Mesenteric fat pad (tissue), 1 donor: ENCODE data around the gene EPAS1. TPM values are rescaled to one million over a fixed set of nuclear protein-coding genes. Genes with fewer than 3 reads are reported as not detected.

Source experiments
- DNase-seq: peaks from one replicate; pipeline ENCODE4 v3.0.0-alpha.2; 2020; ENCODE audit warnings: low spot score
- total RNA-seq: library from RNA; stranded (reverse); fragmentation: NEBNext Ultra II Directional; extraction: Animal tissue kit (Norgen Biotek cat#: 25700); gene quantifications from one replicate; pipeline ENCODE4 v1.2.1, GENCODE V29; 2021
- donor health status: DM: yes; HTN: yes; CAD: no.

EPAS1 gene
- total RNA-seq, 1 donor from 2014 or later, result 717 TPM

DNA sequence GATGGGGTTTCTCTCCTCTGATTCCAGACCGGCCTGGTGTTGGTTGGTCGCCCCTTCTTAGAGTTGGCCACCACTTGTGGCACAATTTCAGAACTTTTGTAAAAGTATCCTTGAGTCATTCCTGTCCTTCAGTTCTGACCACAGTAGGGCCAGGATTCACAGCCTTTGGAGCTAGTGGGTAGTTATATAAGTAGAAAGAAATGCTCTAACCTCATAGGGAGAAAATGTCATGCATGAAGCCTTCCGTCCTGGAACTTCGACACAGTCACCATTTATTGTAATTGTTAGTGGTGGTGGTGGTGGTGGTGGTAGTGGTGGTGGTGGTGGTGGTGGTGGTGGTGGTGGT is 65.4 kb downstream of the EPAS1 start:
- no peak for DNase-seq

DNA sequence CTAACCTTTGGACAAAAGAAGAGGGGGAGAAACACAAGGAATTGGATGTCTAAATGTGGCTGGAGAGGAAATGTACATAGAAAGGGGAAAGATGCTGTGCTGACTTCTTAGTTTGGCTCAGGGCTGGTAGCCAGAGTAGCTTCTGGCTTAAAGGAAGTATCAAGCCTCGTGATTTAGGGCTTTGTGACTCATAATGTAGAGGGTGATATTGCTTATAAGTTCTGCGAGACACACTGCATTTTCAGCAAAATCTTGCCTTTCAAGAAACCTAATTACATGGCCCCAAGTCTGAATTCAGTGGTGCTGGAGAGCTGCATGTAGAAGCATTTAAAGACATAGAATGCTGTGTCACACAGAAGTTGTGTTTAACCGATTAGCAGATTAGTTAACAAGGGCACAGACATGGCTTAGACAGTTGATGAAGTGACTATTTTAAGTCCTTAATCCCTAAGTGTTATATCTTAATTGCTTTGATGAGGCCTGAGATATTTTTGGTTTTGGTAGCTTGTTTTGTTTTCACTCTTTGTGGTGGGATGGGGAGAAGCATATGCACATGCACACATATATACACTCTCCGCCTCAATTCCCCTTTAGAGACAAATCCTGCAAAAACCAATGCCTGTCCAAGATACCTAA is 66.4 kb downstream of the EPAS1 start:
- no peak for DNase-seq

DNA sequence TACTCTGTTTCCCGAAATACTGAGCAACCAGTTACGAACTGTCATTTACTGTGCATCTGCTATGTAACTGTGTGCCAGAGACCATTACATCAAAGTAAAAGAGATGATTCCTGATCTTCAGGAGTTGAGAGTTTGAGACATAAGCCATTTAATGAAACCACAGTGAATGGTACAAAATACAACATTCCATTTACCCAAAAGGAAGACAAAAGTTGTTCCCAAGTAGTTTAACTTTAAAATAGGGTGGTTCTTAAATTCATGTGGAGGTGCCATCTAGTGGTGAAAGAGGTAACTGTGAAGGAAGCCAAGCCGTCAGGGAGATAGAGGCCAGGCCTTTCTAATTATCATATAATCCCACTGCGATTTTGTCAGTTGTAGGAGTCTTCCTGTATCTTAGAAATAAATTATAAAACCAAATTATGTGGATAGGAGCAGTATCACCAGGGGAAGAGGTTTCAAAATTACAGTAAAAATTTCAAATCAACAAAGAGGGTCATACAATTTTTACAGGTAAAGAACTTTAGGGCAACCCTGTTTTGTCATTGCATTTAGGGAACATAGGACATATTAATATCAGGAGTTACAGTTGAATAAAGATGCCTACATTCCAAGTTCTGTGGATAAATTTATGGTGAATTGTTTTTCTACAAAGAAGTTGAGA is 67.7 kb downstream of the EPAS1 start:
- DNase-seq, result no peak

DNA sequence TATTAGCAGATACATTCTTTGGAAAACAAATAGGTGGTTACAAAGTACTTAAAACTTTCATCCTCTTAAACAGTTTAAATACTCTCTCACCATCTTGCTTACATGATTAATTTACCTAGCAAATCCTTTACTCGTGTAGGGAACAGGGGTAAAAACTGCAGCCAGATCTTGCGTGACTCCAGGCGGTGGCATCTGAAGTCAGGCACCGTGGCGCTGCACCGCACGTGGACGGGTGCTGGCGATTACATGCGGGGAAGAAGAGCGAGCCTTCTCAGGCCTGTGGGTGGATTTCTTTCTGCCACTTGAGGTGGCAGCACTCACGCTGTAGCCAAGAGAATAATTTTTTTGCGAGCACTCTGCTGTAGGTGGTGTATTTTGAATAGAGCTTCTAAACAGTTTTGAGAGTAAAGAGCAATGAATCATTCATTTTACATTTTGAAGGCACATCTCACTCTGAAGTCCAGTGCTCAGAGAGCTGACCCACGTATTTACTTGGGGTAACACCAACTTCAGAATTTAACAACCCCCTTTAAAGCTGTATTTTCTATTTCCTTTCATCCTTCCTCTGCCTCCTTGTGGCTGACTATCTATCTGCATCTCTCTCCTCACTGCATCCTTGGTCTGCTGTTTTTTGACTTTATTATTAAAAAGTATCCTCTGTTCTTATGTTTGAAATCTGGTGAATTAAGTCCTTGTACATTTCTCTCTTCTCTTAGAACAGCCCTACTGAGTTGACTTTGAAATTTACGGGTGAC is 68.9 kb downstream of the EPAS1 start:
- DNase-seq, result no peak

DNA sequence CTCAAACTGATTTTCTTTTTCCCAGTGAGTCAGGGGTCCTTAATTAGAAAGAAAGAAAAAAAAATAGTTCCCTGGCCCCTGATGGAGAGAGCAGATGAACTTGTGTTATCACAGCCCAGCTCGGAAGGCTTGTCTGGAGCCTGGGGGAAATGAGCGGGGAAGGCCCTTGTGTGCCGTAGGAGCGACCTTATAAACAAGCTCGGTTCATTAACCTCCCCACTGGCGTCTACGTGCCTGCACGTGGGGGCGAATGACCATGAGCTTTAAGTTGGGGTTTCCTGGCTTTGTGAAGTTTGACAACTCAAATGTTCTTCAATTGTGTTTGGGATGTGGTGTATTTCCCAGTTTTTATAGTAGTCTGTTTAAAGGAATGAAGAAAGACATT is 69.5 kb downstream of the EPAS1 start:
- no peak for DNase-seq

DNA sequence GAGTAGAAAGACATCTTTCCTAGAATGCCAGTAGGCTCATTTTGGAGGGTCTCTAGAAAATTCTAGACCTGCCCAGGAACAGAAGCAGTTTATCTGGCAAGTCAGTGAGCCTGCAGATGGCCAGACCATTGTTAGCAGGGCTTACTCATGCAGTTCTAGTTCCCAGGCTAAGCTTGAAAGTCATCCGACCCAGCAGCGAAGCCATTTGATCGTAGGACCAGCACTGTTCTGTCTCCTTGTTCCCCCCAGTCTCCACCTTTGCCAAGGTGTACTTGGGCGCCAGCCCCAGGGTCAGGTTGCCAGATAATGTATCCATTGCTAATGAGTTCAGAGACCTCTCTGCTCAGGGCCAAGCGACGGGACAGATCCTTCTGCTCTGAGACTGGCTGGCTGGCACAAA is 70.1 kb downstream of the EPAS1 start:
- no peak for DNase-seq

DNA sequence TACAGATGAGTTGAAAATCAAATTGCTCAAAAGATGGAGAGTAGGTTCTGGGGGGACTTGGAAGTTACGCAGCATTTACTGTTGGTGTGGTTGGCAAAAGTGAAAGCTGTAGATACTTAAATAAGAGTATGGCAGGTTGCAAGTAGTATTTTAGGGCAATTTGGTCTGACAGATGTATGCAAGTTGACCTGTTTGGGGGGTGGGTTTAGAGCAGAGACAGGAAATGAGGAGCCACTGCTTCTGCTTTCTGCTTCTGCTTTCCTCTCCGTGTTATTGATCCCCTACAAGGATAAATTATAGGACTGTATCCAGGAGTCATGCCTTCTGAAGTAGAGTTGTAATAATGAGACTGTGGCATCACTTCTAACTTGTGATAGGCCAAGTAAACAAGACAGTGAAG is 71.2 kb downstream of the EPAS1 start:
- DNase-seq, result no peak

DNA sequence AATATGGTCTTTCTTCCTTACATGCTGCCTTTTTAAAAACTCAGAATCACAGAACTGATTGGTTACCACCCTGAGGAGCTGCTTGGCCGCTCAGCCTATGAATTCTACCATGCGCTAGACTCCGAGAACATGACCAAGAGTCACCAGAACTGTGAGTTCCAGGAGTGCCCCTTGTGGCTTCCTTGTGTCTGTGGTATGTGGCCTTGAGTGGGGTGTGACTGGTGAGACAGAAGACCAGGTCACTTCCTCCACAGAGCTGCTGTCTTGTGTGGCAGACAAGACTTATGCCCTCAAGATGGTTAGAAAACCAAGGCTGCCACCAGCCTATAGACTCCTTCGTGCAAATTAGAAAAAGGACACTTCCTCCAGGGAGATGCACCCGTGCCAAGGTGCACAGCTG is 72.6 kb downstream of the EPAS1 start:
- no peak for DNase-seq

DNA sequence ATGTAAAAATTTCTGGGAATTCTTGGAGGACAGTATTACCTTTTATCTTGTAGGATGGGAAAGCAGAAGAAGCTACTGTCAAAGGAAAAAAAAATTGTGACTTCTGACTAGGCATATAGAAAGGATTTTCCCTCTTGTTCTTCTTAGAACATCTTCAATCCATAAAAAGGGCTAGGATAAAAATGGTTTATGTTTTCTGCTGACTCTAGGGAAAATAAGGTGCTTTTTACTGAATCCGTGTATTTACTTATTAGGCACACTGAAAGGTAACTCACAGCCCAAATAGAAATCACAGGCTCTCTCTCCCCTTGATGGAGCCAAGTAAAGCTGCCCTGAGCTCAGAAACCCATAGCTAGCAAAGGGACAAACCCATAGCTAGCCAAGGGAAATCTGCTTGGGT is 74.6 kb downstream of the EPAS1 start:
- DNase-seq, result no peak

DNA sequence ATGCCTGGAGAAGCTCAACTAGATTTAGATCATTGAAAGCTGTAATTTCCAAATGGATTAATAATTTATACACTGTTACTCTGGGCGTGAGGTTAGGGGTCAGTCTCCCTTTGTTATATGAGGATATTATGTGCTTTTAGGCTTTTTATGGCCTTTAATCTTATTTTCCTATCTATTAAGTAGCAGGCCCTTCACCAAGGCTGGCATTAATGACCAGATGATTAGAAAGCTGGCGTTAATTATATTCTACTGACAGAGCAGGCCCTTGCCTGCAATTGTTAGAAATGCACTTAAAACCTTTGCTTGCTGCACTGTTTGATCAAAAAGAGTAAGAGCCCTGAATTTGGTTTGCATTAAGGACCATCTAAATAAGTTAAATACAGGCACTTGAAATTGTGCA is 75.3 kb downstream of the EPAS1 start:
- no peak for DNase-seq

DNA sequence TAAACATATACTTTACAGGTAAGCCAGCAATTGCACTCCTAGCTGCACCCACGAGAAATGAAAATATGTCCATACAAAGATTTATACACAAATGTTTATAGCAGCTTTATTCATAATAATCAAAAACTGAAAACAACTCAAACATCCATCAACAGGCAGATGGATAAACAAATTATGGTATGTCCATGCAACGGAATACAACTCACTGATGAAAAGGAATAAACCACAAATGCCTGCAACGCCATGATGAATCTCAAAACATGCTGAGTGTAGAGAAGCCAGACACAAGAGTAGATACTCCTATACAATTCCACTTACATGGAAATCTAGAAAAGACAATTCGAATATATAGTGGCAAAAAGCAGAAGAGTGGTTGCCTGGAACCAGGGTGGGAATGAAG is 76.0 kb downstream of the EPAS1 start:
- DNase-seq, result no peak

DNA sequence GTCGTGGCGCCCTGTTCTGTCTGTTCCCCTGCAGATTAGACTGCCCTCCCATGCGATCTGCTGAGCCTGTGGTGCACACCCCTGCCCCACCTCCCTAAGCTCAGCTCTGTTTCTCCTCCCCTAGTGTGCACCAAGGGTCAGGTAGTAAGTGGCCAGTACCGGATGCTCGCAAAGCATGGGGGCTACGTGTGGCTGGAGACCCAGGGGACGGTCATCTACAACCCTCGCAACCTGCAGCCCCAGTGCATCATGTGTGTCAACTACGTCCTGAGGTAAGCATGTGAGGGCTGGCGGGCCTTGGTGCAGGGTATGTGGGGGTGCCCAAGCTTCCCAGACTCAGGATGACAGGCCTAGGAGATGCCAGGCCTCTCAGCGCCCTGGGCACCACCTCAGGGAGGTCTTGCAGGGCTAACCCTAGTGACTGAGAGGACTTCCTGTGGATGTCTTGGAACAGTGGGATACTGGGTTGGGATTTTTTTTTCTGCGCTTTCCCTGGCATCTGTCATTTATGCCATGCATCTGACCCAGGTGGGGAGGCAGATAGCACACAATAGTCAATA is 78.4 kb downstream of the EPAS1 start:
- no peak for DNase-seq

DNA sequence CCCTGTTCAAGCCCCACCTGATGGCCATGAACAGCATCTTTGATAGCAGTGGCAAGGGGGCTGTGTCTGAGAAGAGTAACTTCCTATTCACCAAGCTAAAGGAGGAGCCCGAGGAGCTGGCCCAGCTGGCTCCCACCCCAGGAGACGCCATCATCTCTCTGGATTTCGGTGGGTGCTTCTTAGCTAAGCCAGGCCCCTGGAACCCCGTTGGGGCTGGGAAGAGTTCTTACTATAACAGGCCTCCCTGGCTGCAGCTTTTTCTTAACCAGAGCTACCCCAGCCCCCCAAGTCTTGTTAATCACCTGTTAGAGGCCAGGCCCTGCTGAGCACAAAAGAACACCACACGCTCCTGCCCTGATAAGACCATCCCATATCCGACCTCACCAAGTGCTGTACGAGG is 79.4 kb downstream of the EPAS1 start:
- no peak for DNase-seq

DNA sequence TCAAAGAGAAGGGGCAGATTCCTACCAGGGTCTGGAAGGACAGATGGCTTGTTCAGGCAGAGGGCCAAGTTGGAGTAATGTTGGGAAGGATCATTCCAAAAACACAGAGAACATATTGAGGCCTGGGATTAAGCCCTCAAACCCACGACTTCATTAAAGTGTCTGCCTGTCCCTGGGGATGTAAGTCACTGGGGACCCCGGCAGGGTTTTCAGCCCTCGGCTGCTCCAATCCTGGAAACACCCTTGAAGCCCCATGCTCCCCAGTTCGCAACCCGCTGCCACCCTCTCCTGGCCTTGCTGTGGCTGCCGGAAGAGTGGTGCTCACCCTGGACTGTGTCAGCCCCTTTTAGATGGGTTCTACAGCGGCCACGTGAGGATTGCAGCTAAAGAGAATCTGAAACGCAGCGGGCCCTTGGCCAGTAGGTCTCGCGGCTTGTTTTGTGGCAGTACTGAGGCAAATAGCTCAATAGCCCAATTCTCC is 79.9 kb downstream of the EPAS1 start:
- no peak for DNase-seq

DNA sequence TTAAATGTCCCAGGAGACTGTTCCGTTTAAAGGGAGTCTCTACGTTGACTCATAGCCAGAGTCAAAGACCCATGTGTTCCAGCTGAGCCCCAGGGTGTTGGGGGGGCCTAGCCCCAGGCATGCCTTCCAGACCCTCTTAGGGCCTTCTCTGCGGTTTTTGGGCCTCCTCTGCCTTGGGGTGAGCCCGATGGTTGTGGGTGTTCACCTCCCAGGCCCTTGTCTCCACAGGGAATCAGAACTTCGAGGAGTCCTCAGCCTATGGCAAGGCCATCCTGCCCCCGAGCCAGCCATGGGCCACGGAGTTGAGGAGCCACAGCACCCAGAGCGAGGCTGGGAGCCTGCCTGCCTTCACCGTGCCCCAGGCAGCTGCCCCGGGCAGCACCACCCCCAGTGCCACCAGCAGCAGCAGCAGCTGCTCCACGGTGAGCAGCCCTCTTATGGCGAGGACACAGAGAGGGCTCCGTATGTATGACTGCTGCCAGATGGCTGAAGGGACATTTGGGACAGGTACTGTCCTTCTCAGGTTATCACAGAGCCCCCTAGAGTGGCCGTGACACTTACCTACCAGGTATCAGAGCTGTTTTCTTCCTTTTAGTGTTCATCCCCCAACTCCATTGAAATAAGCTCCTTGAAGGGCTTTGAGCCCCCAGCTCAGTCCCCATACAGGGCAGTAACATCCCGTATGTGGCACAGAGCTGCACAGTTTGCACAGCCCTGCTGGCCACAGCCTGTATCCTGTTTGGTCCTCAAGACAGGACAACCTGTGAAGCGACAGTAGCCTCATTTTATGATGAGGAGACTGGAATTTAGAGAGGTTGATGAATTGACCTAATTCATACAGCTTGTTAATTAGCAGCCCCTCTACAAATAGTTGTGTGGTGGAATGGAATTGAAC is 80.7 kb downstream of the EPAS1 start:
- DNase-seq, result no peak

DNA sequence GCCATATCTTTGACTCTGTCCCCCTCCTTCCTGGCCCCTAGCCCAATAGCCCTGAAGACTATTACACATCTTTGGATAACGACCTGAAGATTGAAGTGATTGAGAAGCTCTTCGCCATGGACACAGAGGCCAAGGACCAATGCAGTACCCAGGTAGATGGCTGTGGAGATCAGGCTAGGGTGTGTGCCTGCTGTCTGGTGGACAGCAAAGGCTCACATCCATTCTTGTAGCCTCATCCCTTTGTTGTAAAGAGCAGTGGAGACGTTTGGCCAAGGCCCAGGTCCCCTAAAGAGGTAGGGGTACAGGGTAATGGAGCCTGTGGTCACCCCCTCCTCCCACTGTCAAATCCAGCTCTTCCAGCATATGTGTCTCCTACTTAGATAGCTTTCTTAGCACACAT is 81.4 kb downstream of the EPAS1 start:
- DNase-seq, result no peak

DNA sequence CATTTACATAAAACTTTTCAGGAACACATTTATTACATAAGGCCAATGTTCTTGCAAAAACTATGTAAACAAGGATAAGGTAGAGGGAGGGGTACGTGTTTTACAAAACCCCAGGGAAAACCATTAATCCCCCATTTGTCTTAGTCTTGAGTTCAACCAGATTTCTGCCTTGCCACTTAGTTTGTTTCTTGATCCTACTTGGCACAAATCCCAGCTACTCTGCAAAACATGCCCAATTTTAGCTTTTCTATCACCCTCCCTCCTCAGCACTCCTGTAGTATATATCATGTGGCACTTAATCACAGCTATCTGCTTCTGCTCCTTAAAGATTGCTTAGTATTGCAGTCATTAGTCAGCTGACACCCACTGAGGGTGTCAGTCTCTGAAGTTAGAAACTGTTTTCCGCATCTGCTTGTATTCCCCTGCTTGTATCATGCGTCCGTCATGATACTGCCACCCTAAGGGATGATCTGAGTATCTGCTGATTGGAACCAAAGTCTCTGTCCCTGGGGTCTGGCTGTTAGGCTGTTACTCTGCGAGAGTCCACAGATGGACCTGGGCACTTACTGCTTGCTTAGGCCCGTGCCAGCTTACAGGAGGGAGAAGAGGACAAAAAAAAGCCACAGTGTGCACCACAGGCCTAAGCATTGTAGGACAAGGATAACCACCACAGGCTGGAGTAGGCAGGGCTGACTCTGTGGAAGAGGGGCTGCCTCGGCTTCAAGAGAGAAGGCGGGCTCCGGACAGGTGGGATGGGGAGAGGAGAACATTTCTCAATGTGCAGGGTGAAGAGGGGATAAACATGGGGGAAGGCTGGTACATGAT is 82.2 kb downstream of the EPAS1 start:
- no peak for DNase-seq

DNA sequence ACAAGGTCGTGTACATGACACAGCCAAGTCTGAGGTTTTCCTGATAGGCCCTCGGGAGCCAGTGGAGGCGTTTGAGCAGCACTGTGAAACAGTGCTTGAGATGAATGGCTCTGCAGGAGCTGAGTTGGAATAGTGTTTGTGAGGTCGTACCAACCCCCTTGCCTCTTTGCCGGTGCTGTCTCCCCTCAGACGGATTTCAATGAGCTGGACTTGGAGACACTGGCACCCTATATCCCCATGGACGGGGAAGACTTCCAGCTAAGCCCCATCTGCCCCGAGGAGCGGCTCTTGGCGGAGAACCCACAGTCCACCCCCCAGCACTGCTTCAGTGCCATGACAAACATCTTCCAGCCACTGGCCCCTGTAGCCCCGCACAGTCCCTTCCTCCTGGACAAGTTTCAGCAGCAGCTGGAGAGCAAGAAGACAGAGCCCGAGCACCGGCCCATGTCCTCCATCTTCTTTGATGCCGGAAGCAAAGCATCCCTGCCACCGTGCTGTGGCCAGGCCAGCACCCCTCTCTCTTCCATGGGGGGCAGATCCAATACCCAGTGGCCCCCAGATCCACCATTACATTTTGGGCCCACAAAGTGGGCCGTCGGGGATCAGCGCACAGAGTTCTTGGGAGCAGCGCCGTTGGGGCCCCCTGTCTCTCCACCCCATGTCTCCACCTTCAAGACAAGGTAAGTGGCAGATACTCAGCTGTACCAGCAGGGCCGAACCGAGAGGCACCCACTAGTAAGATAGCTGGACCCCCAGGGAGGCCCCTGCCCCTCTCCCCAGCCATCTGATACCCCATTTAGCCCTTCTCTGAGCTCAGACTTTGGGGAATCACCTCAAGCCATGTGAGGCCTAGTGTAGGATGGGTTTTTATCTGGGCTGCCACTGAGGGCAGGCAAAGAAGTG is 83.1 kb downstream of the EPAS1 start:
- DNase-seq, result no peak

DNA sequence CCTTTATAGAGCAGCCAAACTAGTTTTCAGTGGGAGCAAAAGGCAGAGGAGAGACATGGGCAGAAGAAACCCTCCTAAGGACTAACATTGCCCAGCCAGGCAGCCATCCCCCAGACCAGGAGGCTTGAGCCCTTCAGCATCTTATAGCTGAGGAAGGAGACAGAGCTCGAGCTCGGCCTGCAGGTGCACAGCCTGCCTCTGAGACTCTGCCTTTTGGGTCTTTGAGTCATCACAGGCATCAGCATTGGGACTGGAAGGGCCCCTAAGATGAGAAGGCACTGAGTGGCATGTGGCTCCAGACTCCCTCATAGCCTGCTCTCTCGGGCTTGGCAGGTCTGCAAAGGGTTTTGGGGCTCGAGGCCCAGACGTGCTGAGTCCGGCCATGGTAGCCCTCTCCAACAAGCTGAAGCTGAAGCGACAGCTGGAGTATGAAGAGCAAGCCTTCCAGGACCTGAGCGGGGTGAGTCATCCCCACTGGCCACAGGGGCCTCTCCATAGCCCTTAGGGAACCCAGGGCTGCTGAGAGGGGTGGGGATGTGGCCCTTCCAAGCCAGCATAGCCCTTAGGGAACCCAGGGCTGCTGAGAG is 84.1 kb downstream of the EPAS1 start:
- no peak for DNase-seq
